ENCODE results near the gene MRPL34. TPM values are rescaled to one million over a fixed set of nuclear protein-coding genes. Genes with fewer than 3 reads are reported as not detected.

MRPL34 gene
- total RNA-seq, 1 donor from 2014 or later, result 23.7 TPM

DNA sequence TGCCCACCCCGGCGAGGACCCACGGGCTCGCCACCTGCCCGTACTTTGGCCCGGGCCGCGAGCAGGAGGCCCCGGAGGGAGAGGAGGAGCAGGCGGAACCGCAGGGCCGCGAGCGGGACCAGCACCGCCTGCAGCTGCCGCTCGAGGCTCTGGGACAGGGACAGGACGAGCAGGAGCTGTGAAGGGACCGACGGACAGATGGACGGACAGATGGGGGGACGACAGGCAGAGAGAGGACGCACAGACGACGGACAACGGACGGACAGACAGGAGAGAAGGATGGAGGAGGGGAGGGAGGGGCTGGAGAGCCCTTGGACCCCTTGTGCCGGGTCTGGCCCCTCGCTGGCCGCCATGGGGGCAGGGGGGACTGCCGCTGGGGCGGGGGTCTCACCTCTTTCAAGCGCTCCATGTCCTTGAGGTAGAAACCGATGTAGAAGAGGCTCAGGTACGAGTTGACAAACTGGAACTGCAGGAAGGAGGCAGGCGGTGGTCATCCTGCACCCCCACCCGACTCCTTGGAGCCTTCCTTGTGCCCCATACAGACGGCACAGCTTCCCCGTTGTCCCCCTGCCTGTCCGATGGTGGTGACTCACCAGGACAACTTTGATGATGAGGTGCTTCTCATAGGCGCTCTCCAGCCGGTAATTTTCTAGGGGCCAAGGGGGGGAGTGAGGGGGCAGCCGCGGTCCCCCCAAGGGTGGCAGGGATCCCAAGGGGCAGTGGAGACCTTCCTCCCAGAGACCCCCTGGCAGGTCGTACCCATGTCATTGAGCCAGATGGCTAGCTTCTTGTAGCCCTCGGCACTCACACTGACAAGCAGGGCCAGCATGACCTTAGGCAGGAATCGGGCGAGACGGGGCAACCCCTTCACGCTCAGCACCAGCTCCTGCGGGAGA, 23.9 kb downstream of the MRPL34 start:
- no peak for FAIRE-seq
- no peak for DNase-seq (ENCODE audit: low read depth)
- H3K27me3 ChIP-seq (ENCODE audit: control insufficient read depth, insufficient read depth, low read length), result peaks cover 9% of the 10 kb centered on the region
- H3K36me3 ChIP-seq (ENCODE audit: control insufficient read depth, insufficient read depth, low read length), result no peaks in the 10 kb centered on the region
- TF ChIP-seq, protein P1, sequence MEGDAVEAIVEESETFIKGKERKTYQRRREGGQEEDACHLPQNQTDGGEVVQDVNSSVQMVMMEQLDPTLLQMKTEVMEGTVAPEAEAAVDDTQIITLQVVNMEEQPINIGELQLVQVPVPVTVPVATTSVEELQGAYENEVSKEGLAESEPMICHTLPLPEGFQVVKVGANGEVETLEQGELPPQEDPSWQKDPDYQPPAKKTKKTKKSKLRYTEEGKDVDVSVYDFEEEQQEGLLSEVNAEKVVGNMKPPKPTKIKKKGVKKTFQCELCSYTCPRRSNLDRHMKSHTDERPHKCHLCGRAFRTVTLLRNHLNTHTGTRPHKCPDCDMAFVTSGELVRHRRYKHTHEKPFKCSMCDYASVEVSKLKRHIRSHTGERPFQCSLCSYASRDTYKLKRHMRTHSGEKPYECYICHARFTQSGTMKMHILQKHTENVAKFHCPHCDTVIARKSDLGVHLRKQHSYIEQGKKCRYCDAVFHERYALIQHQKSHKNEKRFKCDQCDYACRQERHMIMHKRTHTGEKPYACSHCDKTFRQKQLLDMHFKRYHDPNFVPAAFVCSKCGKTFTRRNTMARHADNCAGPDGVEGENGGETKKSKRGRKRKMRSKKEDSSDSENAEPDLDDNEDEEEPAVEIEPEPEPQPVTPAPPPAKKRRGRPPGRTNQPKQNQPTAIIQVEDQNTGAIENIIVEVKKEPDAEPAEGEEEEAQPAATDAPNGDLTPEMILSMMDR (IDR thresholded peaks at IDR 0.05; ENCODE audit: insufficient read depth, low read length, severe bottlenecking), result no peak
- no peak overlapping the region for H3K4me3 ChIP-seq (ENCODE audit: low read depth, low read length)

DNA sequence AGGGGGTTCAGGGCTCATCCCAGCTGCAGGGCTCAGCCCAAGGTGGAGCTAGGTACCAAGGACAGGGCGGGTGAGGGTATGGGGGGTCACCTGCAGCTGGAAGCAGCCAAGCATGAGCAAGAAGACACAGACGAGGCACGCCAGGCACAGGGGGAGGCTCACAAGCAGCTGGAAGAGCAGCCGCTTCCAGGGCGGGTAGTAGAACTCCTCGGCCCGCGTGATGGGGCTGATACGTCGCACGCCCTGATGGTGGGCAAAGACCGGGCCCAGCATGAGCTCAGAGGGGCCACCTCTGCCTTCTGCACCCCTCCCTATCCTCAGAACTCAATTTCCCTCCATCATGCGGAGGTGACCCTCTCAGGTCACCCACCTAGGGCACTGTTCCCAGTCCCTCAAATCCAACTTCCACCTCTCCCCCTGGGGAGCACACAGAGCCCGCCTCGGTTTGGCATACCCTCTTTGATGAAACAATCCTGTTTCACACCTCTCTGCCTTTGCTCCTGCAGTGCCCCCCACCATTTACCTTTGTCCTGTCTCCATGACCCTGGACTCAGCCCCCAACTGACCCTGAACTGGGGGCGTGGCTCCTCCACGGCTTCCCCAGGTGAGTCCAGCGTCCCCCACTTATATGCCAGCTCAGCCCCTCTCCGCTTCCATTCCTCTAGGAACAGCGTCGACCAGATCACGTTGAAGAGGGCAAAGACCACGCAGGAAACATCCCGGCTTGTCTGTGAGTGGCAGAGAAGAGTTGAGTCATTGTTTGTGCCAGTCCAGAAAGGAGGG, 24.8 kb downstream of the MRPL34 start:
- H3K36me3 ChIP-seq (ENCODE audit: control insufficient read depth, insufficient read depth, low read length), result no peaks in the 10 kb centered on the region
- TF ChIP-seq, protein P1 (IDR thresholded peaks at IDR 0.05; ENCODE audit: insufficient read depth, low read length, severe bottlenecking), result no peak
- no peak for FAIRE-seq
- no peak for DNase-seq (ENCODE audit: low read depth)
- peaks cover 9% of the 10 kb centered on the region for H3K27me3 ChIP-seq (ENCODE audit: control insufficient read depth, insufficient read depth, low read length)
- H3K4me3 ChIP-seq (ENCODE audit: low read depth, low read length), result no peak overlapping the region

DNA sequence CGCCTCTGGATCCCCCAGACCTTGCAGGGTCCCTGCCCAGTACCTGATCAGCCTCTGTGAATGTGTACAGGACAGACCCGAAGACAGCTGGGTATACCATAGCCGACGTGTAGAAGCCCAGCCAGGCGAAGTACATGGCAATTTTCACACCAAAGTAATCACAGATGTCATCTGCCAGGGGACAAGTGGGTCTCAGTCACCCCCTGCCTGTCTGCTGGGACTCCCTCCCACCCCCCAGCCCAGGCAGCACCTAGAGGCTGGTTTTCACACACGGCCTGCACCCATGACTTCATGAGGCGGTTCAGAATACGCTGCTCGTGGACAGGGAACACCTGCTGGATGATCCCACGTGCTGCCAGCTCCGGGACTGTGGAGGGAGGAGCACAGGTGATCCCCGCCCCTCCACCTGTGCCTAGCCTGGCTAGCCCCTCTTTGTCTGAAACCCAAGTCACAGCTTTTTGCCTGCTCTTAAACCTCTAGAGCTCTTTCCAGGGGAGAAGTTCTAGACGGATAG, 25.4 kb downstream of the MRPL34 start:
- TF ChIP-seq, protein P1 (IDR thresholded peaks at IDR 0.05; ENCODE audit: insufficient read depth, low read length, severe bottlenecking), result no peak
- no peaks in the 10 kb centered on the region for H3K36me3 ChIP-seq (ENCODE audit: control insufficient read depth, insufficient read depth, low read length)
- H3K27me3 ChIP-seq (ENCODE audit: control insufficient read depth, insufficient read depth, low read length), result peaks cover 9% of the 10 kb centered on the region
- no peak overlapping the region for H3K4me3 ChIP-seq (ENCODE audit: low read depth, low read length)
- DNase-seq (ENCODE audit: low read depth), result no peak
- no peak for FAIRE-seq

DNA sequence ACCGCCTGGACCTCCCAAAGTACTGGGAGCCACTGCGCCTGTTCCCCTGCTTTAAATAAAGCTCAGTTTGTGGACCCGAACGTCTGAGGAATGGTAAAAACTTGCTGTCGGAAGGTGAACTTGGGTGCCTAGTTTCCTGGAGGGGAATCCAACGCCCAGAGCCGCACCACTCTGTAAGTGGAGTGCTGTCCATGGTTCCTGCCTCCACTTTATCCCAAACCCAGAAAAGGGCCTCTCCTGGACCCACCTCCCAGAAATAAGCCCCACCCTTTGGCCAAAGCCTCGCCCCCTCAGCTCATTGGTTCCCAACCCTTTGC, 26.6 kb downstream of the MRPL34 start:
- Histone ChIP-seq H3K27me3 (ENCODE audit: control insufficient read depth, insufficient read depth, low read length) (peaks cover 9% of the 10 kb centered on the region), H3K36me3 (ENCODE audit: control insufficient read depth, insufficient read depth, low read length) (no peaks in the 10 kb centered on the region), H3K4me3 (ENCODE audit: low read depth, low read length) (no peak overlapping the region)
- FAIRE-seq (no peak), DNase-seq (ENCODE audit: low read depth) (no peak)
- TF ChIP-seq, protein P1 (IDR thresholded peaks at IDR 0.05; ENCODE audit: insufficient read depth, low read length, severe bottlenecking), result no peak

DNA sequence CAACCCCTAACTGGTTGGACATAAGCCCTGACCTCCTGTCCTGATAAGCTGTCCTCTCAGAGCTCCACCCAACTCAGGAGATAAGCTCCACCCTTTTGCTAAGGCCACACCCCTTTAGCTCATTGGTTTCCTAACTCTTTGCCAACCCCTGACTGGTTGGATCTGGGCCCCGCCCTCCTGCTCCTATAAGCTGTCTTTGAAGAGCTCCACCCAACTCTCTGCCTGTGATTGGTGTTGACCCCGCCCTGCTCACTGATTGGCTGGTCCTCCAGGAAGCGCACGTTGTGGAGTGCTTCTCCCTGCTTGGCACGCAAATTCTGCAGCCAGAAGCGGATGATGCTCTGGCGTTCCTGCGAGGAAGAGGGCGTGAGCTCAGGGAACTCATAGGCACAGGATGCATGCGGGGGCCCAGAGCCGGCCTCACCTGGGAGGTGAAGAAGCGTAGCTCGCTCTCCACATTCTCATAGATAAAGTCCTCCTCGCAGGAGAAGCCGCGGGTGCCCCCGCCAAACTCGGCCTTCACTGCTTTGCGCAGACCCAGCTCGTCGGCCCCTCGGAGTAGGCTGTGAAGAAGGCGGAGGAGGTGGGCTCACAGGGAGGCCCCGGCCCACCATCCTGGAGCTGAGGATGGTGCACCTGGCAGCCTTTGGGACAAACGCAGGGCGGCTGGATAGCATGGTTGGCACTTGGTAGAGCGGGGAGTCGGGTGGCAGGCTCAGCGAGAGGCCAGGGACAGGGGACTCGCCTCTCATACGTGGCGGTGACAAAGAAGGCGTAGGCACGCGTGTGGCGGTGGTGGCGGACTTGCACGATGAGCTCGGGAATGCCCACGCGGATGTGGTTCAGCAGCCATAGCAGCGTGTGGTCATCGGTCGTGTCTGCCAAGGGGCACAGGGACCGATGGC, 27.3 kb downstream of the MRPL34 start:
- TF ChIP-seq, protein P1 (IDR thresholded peaks at IDR 0.05; ENCODE audit: insufficient read depth, low read length, severe bottlenecking), result no peak
- no peak for FAIRE-seq

More for the DNA sequence above, 27.3 kb downstream of the MRPL34 start:
- Histone ChIP-seq H3K4me3 (ENCODE audit: low read depth, low read length) (no peak overlapping the region), H3K36me3 (ENCODE audit: control insufficient read depth, insufficient read depth, low read length) (no peaks in the 10 kb centered on the region), H3K27me3 (ENCODE audit: control insufficient read depth, insufficient read depth, low read length) (peaks cover 9% of the 10 kb centered on the region)
- peak; percentile 35 for DNase-seq (ENCODE audit: low read depth)

Measured in bronchial epithelial cell (primary cell).